ENCODE results near the gene BBLN.

- no peak for TF ChIP-seq SUZ12 (IDR thresholded peaks at IDR 0.05)
- no peak for TF ChIP-seq ZNF384 (IDR thresholded peaks at IDR 0.05)
Measured at GRCh38 chr9:128202648-128203023, 42.6 kb downstream of the BBLN start.
